Measurements from ENCODE around the gene SP100. TPM values are rescaled to one million over a fixed set of nuclear protein-coding genes. Genes with fewer than 3 reads are reported as not detected.
"Not testable (repeated sequence)": the region's sequence is repeated elsewhere in the genome, so short reads cannot be mapped to it uniquely, and the experiment has no call there.

SP100 gene
- total RNA-seq, 4 donors from 2014 or later = 75.5 to 223 (median 118) TPM

DNA sequence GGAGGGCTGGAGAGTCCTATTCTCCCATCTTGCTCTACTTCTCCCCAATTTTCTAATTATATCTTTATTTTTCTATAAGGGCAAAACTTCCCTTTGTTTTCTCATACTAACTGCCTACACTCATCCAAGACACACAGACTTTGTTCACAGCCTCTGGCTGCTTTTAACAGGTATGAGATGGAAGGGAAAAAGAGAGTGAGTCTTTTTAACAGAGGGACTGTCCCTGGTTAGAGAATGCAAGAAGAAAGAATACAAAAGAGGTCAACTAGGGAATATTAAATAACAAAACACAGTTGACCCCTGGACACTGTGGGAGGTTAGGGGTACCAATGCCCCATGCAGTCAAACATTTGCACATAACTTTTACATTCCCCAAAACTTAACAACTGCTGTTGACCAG lies 41.8 kb downstream of the SP100 start:
- no peak for ATAC-seq (ENCODE audit: low FRiP score)
- TF ChIP-seq, protein P1, sequence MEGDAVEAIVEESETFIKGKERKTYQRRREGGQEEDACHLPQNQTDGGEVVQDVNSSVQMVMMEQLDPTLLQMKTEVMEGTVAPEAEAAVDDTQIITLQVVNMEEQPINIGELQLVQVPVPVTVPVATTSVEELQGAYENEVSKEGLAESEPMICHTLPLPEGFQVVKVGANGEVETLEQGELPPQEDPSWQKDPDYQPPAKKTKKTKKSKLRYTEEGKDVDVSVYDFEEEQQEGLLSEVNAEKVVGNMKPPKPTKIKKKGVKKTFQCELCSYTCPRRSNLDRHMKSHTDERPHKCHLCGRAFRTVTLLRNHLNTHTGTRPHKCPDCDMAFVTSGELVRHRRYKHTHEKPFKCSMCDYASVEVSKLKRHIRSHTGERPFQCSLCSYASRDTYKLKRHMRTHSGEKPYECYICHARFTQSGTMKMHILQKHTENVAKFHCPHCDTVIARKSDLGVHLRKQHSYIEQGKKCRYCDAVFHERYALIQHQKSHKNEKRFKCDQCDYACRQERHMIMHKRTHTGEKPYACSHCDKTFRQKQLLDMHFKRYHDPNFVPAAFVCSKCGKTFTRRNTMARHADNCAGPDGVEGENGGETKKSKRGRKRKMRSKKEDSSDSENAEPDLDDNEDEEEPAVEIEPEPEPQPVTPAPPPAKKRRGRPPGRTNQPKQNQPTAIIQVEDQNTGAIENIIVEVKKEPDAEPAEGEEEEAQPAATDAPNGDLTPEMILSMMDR (IDR thresholded peaks at IDR 0.05) = no peak

GRCh38 chr2:230459216-230459615 lies 43.2 kb downstream of the SP100 start:
- ATAC-seq (ENCODE audit: low FRiP score) (no peak), DNase-seq (ENCODE audit: low spot score) (no peak)
- TF ChIP-seq, protein P1 (IDR thresholded peaks at IDR 0.05) = no peak

More for the DNA sequence above, 41.8 kb downstream of the SP100 start:
- DNase-seq (ENCODE audit: low spot score) = no peak

DNA sequence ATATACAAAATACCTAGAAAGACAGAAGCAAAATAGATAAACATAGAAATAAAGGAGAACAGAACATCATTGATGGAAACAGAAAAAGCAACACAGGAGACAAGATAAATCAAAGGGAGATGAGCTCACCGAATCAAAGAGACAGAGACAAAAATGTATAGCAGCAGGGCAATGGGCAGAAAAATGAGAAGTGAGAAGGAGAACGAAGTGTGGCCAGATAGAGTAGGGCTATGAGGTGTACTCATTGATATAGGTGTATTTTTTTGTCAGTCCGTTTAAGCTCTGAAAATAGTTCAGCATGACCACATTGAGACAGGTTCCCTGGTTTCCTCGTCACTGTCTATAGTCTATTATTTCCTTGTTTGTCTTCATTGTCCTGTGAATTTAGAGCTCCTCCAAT lies 55.1 kb downstream of the SP100 start:
- DNase-seq (ENCODE audit: low spot score) = no peak
- TF ChIP-seq, protein P1 (IDR thresholded peaks at IDR 0.05) = no peak
- no peak for ATAC-seq (ENCODE audit: low FRiP score)

DNA sequence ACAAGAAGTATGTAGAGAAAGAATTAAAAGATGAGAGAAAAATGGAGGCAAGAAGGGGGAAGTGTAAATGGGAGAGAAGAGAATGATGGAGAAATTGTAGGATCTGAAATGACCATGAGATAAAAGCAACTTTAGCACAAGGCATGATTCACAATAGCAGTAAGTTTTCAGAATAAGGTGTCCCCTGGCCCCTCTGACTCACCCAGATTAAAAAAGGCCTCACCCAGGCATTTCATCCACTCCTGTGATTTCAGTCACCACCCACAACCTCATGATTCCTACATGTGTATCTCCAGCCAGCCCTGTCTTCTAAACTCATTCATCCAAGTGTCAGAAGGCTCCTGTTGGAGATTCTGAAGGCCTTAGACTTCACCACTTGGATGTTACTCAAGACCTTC lies 56.6 kb downstream of the SP100 start:
- ATAC-seq (ENCODE audit: low FRiP score) (no peak), DNase-seq (ENCODE audit: low spot score) (no peak)
- TF ChIP-seq, protein P1 (IDR thresholded peaks at IDR 0.05) = no peak

DNA sequence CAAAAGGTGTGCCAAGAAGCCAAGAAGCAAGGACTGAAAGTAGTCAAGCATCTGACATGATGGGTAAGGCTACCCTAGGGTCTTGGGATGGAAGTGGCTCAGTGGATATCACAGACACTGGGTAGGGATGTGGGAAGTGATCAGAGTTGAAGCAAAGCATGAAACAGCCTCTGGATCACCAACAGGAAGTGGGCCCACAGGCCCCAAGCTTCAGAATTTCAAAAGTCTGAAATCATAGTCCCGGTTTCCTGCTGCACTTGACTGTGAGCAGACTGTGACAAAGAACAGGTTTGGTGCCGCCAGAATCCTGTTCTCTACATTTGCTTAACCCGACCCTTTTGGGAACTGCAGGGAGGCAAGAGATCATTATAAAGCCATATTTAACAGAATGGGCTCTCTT lies 57.4 kb downstream of the SP100 start:
- ATAC-seq (ENCODE audit: low FRiP score) (no peak), DNase-seq (ENCODE audit: low spot score) (no peak)
- TF ChIP-seq, protein P1 (IDR thresholded peaks at IDR 0.05) = no peak

DNA sequence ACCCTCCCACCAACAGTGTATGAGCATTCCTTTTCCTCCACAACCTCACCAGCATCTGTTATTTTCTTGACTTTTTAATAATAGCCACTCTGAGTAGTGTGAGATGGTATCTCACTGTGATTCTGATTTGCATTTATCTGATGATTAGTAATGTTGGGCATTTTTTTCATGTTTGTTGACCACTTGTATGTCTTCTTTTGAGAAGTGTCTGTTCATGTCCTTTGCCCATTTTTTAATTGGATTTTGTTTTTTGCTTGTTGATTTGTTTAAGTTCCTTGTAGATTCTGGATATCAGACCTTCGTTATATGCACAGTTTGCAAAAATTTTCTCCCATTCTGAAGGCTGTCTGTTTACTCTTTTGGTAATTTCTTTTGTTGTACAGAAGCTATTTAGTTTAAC lies 59.1 kb downstream of the SP100 start:
- TF ChIP-seq, protein P1 (IDR thresholded peaks at IDR 0.05) = no peak

DNA sequence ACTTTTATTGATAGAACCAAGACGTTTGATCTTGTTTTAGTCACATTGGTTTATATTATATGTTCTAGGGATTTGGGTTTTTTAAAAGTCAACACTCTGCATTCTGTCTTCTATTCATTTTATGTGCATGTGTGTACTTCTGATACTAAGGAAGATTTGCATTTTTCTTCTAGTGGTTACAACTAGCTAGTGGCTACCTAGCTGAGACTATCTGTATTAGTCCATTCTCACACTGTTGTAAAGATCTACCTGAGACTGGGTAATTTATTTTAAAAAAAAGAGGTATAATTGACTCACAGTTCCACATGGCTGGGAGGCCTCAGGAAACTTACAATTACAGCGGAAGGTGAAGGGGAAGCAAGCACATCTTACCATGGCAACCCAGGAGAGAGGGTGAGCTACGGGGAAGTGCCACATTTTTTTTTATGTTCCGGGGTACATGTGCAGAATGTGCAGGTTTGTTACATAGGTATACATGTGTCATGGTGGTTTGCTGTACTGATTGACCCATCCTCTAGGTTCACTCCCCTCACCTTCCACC lies 69.9 kb downstream of the SP100 start:
- DNase-seq (ENCODE audit: low spot score) = no peak
- TF ChIP-seq, protein P1 (IDR thresholded peaks at IDR 0.05) = no peak
- no peak for ATAC-seq (ENCODE audit: low FRiP score)

More for the DNA sequence above, 59.1 kb downstream of the SP100 start:
- DNase-seq (ENCODE audit: low spot score) (no peak), ATAC-seq (ENCODE audit: low FRiP score) (no peak)

- DNase-seq (ENCODE audit: low spot score); ATAC-seq (ENCODE audit: low FRiP score): not testable (repeated sequence)
Measured at GRCh38 chr2:230491219-230491618, 75.2 kb downstream of the SP100 start.
